Prostate gland (tissue), 2 donors: ENCODE results near the gene PCED1A.

Experiments used
- POLR2A ChIP-seq: fragments of 450-650 bp; IDR thresholded peaks from one replicate; pipeline ENCODE4 v1.6.1; 2016; ENCODE audit warnings: antibody characterized with exemption, mild to moderate bottlenecking
- POLR2AphosphoS5 ChIP-seq: sonication (generic); formaldehyde crosslinking; IDR thresholded peaks from one replicate; pipeline ENCODE4 v1.6.1; 2017; ENCODE audit warnings: antibody characterized with exemption
- TF ChIP-seq, protein P1 (sequence below), 4 experiments: fragments of 200-600 bp in 2 of 4; fragments of 450-650 bp in 2 of 4; sonication (generic) in 2 of 4; IDR thresholded peaks; 1 replicate in 3 of 4; 2 replicates in 1 of 4; pipeline ENCODE4 v1.5.1; 2016 to 2019; ENCODE audit warnings: antibody characterized with exemption in 4 of 4, mild to moderate bottlenecking in 2 of 4, moderate library complexity in 2 of 4

- TF ChIP-seq, protein P1, sequence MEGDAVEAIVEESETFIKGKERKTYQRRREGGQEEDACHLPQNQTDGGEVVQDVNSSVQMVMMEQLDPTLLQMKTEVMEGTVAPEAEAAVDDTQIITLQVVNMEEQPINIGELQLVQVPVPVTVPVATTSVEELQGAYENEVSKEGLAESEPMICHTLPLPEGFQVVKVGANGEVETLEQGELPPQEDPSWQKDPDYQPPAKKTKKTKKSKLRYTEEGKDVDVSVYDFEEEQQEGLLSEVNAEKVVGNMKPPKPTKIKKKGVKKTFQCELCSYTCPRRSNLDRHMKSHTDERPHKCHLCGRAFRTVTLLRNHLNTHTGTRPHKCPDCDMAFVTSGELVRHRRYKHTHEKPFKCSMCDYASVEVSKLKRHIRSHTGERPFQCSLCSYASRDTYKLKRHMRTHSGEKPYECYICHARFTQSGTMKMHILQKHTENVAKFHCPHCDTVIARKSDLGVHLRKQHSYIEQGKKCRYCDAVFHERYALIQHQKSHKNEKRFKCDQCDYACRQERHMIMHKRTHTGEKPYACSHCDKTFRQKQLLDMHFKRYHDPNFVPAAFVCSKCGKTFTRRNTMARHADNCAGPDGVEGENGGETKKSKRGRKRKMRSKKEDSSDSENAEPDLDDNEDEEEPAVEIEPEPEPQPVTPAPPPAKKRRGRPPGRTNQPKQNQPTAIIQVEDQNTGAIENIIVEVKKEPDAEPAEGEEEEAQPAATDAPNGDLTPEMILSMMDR (IDR thresholded peaks at IDR 0.05) = no peak
- TF ChIP-seq POLR2A (no peak), POLR2AphosphoS5 (no peak)
These were observed 19.3 kb downstream of the PCED1A start for GRCh38 chr20:2820896-2821869.
